Lower leg skin (tissue), 4 donors: ENCODE results near the gene NDUFA5. TPM values are rescaled to one million over a fixed set of nuclear protein-coding genes. Genes with fewer than 3 reads are reported as not detected.

Experiments
- DNase-seq, 2 donors: peaks; one replicate each; pipeline ENCODE4 v3.0.0-alpha.2; 2019; ENCODE audit warnings: low spot score in 2 of 2
- H3K4me3 ChIP-seq: fragments of 200-600 bp; sonication (generic); 2 replicates; pipeline ENCODE4 v1.5.1; 2017; ENCODE audit warnings: mild to moderate bottlenecking, low read depth; ENCODE audit not compliant: poor library complexity, severe bottlenecking
- CTCF ChIP-seq, 3 donors: fragments of 450-650 bp; IDR thresholded peaks; one replicate each; pipeline ENCODE4 v1.5.1; 2016; ENCODE audit warnings: antibody characterized with exemption in 3 of 3, mild to moderate bottlenecking in 3 of 3, moderate library complexity in 2 of 3
- POLR2A ChIP-seq, 2 donors: fragments of 450-650 bp; IDR thresholded peaks; one replicate each; pipeline ENCODE4 v1.6.1; 2016 to 2017; ENCODE audit warnings: antibody characterized with exemption in 2 of 2, mild to moderate bottlenecking in 1 of 2, moderate library complexity in 1 of 2
- whole genome bisulfite sequencing, 2 donors: methylation state at CpG; one replicate each; pipeline ENCODE4 v1.1.5; 2018; 5-methylcytosine and 5-hydroxymethylcytosine counted together
- intact Hi-C: fragments of 100-400 bp; cut with DNase I; formaldehyde crosslinking; loops from one replicate; pipeline ENCODE4 v1.15.0; 2023; ENCODE audit warnings: low total_unique reads
- total RNA-seq, 4 donors: library from RNA; depleted of rRNA; stranded (reverse); fragments of >200 nt; gene quantifications; one replicate each; pipeline ENCODE4 v1.1.0, GENCODE V29; 2016

NDUFA5 gene
- total RNA-seq, 4 donors from 2014 or later = 24.9 to 41.9 (median 26.6) TPM

- TF ChIP-seq POLR2A (IDR thresholded peaks at IDR 0.05) (no peak), CTCF (IDR thresholded peaks at IDR 0.05) (no peak)
- whole genome bisulfite sequencing, 2 donors = 66 to 70% methylated on average over 1 of the region's 1 CpG
- no peak overlapping the region for H3K4me3 ChIP-seq
- intact Hi-C loops = no loop called here
- no peak for DNase-seq
These were observed 13.6 kb upstream of the NDUFA5 start for GRCh38 chr7:123571187-123571586.

DNA sequence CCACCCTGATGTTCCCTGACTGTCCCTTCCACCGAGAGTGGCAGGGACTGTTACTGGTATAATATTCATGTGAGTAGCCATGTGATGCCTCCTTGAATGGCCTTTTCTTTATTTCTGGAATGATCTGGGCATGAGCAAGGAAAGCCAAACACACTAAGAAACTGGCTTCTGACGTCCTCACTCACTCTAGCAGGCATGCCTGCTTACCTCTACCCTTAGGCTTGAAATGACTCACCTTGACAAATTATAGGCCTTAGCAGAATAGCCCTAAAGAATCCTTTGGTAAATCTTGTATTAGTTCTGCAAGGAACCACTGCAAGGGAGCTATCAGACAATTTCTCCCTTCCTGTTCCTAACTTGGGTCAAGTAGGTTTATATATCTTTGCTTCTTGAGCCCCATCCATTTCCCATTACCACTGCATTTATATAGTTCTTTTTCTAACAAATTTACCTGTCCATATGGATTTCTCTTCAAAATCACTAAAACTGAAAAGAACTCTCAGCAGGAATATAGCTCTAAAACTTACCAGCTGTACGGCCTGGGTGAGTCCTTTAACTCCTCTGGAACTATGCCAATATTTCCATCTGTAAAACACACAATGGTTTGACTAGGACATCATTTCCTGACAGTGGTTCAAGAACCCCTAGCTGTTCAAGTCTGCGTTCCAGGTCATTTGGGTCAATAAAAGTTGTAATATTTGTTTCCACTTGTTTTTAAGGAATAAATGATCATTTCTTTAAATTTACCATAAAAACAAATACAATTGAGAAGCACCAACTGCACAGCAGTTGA lies 13.0 kb upstream of the NDUFA5 start:
- WGBS, 2 donors = 50 to 57% methylated on average over 4 of the region's 4 CpGs
- no peak for TF ChIP-seq CTCF (IDR thresholded peaks at IDR 0.05)
- TF ChIP-seq POLR2A (IDR thresholded peaks at IDR 0.05) = no peak
- intact Hi-C loops = no loop called here
- no peak overlapping the region for H3K4me3 ChIP-seq
- no peak for DNase-seq

- no peak for TF ChIP-seq CTCF (IDR thresholded peaks at IDR 0.05)
- TF ChIP-seq POLR2A (IDR thresholded peaks at IDR 0.05) = no peak
- DNase-seq = no peak
- intact Hi-C loops = no loop called here
- no peak overlapping the region for H3K4me3 ChIP-seq
- 47 to 58% methylated on average over 2 of the region's 2 CpGs for WGBS, 2 donors
These were observed 11.9 kb upstream of the NDUFA5 start for GRCh38 chr7:123569352-123570010.

DNA sequence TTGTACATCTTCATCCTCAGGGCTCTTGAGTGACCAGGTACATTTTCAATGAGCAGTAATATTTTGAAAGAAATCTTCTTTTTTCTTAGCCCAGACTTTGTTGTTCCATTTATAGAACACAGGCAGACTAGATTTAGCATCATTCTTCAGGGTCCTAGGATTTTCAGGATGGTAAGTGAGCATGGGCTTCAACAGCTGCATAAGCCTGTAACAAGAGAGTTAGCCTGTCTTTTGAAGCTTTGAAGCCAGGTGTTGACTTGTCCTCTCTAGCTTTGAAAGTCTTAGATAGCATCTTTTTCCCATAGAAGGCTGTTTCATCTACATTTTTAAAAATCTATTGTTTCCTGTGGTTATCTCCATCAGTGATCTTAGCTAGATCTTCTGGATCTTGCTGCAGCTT lies 4.5 kb upstream of the NDUFA5 start:
- intact Hi-C loops = no loop called here
- no peak for TF ChIP-seq POLR2A (IDR thresholded peaks at IDR 0.05)
- TF ChIP-seq CTCF (IDR thresholded peaks at IDR 0.05) = no peak
- no peak for DNase-seq
- no peak overlapping the region for H3K4me3 ChIP-seq

DNA sequence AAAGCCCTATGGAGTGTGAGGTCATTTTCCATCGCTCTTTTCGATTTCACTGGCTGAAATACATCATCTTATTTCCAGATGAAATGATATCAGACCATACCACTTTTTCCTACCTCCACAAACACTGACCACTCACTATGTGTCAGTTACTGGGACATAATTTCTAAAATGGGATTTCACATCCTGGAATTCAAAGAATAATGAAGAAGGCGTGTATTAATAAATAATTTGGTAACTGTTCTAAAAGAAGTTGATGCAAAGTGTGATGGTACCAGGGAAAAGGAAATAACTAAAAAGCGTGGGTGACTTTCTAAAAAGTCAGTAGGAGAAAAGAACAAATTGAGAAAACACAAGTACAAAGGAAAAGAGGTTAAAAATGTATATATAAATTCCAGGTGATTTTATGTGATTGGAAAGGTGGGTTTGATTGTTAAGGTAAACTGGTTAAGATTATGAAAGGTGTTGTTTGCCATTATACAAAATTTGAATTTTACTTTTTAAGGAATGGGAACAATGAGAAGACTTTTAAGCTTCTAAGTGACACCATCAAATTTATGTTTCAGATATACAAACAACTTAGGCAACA lies 764 bp upstream of the NDUFA5 start:
- H3K4me3 ChIP-seq = peak overlapping the region; percentile 98
- no peak for TF ChIP-seq POLR2A (IDR thresholded peaks at IDR 0.05)
- no peak for TF ChIP-seq CTCF (IDR thresholded peaks at IDR 0.05)
- no peak for DNase-seq
- 46 to 48% methylated on average over 4 of the region's 4 CpGs for WGBS, 2 donors
- intact Hi-C loops = no loop called here
